Body of pancreas (tissue), 4 donors: ENCODE results near the gene PLEKHB1. TPM values are rescaled to one million over a fixed set of nuclear protein-coding genes. Genes with fewer than 3 reads are reported as not detected.
A peak's percentile ranks its signal among the peaks of the same experiment; 100 is the strongest.

Experiments used
- ATAC-seq: fragments of 150-250 bp; one replicate; pipeline ENCODE4 v1.9.1; 2016
- DNase-seq, 4 donors: peaks; one replicate each; pipeline ENCODE4 v3.0.0-alpha.2; 2019
- H3K27ac ChIP-seq, 4 donors: fragments of 200-600 bp; sonication (generic); 1 replicate in 3 of 4; 2 replicates in 1 of 4; pipeline versions ENCODE4 v1.5.1 to v1.6.1; 2016 to 2019; ENCODE audit warnings: mild to moderate bottlenecking in 1 of 4, mixed read lengths in 1 of 4, moderate library complexity in 1 of 4
- H3K27me3 ChIP-seq, 2 donors: fragments of 200-600 bp; sonication (generic); one replicate each; pipeline ENCODE4 v1.6.0; 2016; ENCODE audit warnings: mild to moderate bottlenecking in 1 of 2
- H3K36me3 ChIP-seq, 2 donors: fragments of 200-600 bp; sonication (generic); replicated peaks in 1 of 2; 2 replicates each; pipeline ENCODE4 v1.5.1; 2016; ENCODE audit warnings: low read depth in 2 of 2; ENCODE audit not compliant: insufficient read depth in 1 of 2
- H3K4me1 ChIP-seq: fragments of 200-600 bp; sonication (generic); one replicate; pipeline ENCODE4 v1.6.0; 2016
- H3K4me3 ChIP-seq, 2 donors: fragments of 200-600 bp; sonication (generic); 1 replicate in 1 of 2; 2 replicates in 1 of 2; pipeline ENCODE4 v1.5.1; 2016 to 2019
- H3K9me3 ChIP-seq, 3 donors: fragments of 200-600 bp; sonication (generic); 1 replicate in 2 of 3; 2 replicates in 1 of 3; pipeline ENCODE4 v1.5.1; 2016
- POLR2A ChIP-seq, 3 donors: fragments of 450-650 bp; IDR thresholded peaks; one replicate each; pipeline ENCODE4 v1.6.1; 2016; ENCODE audit warnings: antibody characterized with exemption in 3 of 3, mild to moderate bottlenecking in 2 of 3
- WGBS, 2 donors: methylation state at CpG; one replicate each; pipeline ENCODE4 v1.1.5; 2017; 5-methylcytosine and 5-hydroxymethylcytosine counted together
- intact Hi-C: fragments of 100-400 bp; cut with DNase I; formaldehyde crosslinking; loops from one replicate; pipeline ENCODE4 v1.15.1; 2023
- total RNA-seq, 2 donors: library from RNA; depleted of rRNA; stranded (reverse); fragments of >200 nt; gene quantifications; one replicate each; pipeline ENCODE4 v1.1.0, GENCODE V29; 2016
- TF ChIP-seq, protein P1 (sequence below), 7 experiments: fragments of 450-650 bp in 4 of 7; fragments of 200-600 bp in 3 of 7; sonication (generic) in 3 of 7; IDR thresholded peaks; one replicate each; pipeline ENCODE4 v1.5.1; 2016 to 2019; ENCODE audit warnings: antibody characterized with exemption in 7 of 7

The PLEKHB1 gene, protein sequence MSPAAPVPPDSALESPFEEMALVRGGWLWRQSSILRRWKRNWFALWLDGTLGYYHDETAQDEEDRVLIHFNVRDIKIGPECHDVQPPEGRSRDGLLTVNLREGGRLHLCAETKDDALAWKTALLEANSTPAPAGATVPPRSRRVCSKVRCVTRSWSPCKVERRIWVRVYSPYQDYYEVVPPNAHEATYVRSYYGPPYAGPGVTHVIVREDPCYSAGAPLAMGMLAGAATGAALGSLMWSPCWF
- total RNA-seq, result 10 to 100 TPM; 22.4 to 42.5 TPM

DNA sequence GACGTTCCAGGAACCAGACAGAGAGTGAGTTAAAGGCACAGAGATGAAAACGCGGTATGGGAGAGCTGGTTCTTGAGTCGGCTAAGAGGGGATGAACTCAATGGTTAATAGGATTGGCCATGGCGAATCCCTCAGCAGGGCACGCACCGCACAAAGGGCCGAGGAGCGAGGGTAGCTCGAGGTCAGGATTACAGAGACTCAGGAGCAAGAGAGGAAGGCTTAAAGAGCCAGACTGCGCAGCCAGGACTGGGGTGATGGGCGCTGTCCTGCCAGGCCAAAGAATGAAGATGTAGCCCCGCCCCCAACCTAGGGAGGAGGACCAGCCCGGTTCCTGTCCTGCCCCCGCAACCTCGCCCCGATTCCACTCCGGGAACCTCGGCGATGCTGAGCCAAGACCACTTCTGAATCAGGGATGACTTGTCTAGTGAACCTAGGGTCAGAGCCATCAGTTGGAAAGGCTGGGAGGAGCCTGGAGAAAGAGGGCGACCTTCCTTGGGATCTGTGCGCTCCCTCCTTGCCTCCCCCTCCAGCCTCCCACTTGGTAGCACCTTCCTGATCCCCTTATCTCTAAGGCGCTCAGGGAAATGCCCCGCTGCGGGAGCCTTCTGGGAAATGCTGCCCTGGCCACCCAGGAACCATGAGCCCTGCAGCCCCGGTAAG, at the start of gene PLEKHB1:
TSS of gene PLEKHB1 (plus strand) at position 610 of the 660 bp plus-strand sequence. CDS start at position 638, 28 bp downstream.
- Histone ChIP-seq H3K4me3 (no peak within 1 kb of the TSS), H3K9me3 (no peaks in the 10 kb centered on the region), H3K4me1 (peaks cover 7% of the 10 kb centered on the region), H3K27ac (peak within 1 kb of the TSS in 1 of 4 donors; percentile 62), H3K27me3 (no peaks in the 10 kb centered on the region), H3K36me3 (no peaks in the 10 kb centered on the region)
- WGBS, 2 donors, result 61 to 63% methylated on average over 17 to 24 of the region's 26 CpGs
- DNase-seq (no peak), ATAC-seq (no peak)
- TF ChIP-seq, protein P1, sequence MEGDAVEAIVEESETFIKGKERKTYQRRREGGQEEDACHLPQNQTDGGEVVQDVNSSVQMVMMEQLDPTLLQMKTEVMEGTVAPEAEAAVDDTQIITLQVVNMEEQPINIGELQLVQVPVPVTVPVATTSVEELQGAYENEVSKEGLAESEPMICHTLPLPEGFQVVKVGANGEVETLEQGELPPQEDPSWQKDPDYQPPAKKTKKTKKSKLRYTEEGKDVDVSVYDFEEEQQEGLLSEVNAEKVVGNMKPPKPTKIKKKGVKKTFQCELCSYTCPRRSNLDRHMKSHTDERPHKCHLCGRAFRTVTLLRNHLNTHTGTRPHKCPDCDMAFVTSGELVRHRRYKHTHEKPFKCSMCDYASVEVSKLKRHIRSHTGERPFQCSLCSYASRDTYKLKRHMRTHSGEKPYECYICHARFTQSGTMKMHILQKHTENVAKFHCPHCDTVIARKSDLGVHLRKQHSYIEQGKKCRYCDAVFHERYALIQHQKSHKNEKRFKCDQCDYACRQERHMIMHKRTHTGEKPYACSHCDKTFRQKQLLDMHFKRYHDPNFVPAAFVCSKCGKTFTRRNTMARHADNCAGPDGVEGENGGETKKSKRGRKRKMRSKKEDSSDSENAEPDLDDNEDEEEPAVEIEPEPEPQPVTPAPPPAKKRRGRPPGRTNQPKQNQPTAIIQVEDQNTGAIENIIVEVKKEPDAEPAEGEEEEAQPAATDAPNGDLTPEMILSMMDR (IDR thresholded peaks at IDR 0.05), result no peak
- no peak for TF ChIP-seq POLR2A (IDR thresholded peaks at IDR 0.05)
- intact Hi-C loops, result no loop called here

DNA sequence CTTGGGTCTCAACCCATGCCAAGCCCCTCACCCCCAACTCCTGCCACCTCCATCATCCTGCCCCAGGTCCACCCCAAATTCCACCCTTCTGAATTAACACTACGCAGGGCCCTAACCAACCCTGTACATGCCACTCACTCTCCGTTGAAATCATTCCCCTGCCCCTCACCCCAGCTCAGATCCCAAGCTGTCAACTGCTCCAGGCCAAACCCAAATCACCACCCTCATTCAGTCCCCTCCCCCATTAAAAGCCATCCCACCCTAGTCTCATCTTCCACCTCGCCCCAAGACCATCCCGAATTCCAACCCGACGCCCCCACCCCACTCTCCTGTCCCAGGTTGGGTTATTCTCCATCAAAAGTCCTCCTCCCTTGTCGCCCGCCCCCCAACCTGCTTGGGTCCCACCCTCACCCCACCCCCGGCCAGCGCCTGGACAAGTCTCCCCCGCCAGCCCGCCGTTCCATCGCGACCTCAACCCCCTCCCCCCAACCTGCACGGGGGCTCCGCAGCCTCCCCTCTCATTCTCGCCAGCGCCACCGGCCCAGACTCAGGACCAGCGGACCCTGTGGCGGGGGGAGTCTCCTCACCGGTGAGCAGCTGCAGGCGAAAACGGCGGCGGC, 48.9 kb upstream of the PLEKHB1 start:
- 3 to 7% methylated on average over 15 to 27 of the region's 27 CpGs for WGBS, 2 donors
- ATAC-seq (no peak), DNase-seq (no peak)
- Histone ChIP-seq H3K27ac (peak overlapping the region; percentile 70 to 85 (median 78)), H3K36me3 (no peaks in the 10 kb centered on the region), H3K9me3 (no peaks in the 10 kb centered on the region), H3K4me1 (peaks cover 16% of the 10 kb centered on the region), H3K4me3 (peak overlapping the region; percentile 85 to 95), H3K27me3 (no peaks in the 10 kb centered on the region)
- intact Hi-C loops, result no loop called here
- TF ChIP-seq POLR2A (IDR thresholded peaks at IDR 0.05), result no peak
- TF ChIP-seq, protein P1 (IDR thresholded peaks at IDR 0.05), result no peak

DNA sequence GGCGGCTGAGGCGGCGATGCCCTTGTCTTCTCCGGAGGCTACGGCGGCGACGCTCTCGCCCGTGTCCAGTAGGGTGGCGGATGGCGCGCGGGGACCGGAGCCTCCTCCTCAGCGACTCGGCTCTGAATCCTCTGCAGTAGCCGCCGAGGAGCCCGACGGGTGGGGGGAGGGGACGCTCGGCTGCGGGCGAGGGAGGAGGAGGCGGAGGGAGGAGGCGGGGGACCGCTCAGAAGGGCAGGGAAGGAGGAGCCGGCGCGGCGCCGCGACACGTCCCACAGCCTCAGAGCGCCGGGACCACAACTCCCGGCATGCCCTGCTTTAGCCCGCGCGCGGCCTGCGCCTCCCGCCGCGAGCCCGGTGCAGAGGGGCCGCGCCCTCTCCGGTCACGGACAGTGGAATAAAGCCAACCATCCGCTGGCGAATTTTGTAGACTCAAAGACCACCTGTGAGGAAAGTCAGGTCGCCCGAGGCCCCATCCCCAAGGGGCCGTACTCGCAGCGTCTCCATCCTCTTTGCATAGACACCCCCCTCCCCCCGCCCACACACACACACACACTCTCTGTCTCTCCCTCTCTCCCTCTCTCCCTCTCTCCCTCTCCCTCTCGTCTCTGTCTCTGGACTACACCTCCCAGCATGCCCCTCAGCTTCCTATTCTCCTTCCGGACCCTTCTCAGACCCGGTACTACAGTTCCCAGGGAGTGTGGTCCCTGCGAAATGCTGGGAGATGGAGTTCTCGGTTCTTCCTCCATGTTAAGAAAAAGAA, 48.2 kb upstream of the PLEKHB1 start, which contains the start of gene FAM168A:
TSS of gene FAM168A (minus strand) at position 157 of the 763 bp plus-strand sequence. CDS start 129,638 bp downstream, outside the sequence.
- Histone ChIP-seq H3K27ac (peak within 1 kb of the TSS; percentile 70 to 85 (median 78)), H3K4me3 (peak within 1 kb of the TSS; percentile 85 to 95), H3K9me3 (no peaks in the 10 kb centered on the region), H3K36me3 (no peaks in the 10 kb centered on the region), H3K27me3 (no peaks in the 10 kb centered on the region), H3K4me1 (peaks cover 16% of the 10 kb centered on the region)
- peak; percentile 96 to 98 (median 96) for DNase-seq
- TF ChIP-seq, protein P1 (IDR thresholded peaks at IDR 0.05), result peak in 5 of 7 experiments; percentile 20 to 49 (median 45)
- peak; percentile 21 to 73 (median 72) for TF ChIP-seq POLR2A (IDR thresholded peaks at IDR 0.05)
- intact Hi-C loops, result no loop called here
- peak; percentile 96 for ATAC-seq
- WGBS, 2 donors, result 0% methylated on average over 13 to 47 of the region's 64 CpGs

DNA sequence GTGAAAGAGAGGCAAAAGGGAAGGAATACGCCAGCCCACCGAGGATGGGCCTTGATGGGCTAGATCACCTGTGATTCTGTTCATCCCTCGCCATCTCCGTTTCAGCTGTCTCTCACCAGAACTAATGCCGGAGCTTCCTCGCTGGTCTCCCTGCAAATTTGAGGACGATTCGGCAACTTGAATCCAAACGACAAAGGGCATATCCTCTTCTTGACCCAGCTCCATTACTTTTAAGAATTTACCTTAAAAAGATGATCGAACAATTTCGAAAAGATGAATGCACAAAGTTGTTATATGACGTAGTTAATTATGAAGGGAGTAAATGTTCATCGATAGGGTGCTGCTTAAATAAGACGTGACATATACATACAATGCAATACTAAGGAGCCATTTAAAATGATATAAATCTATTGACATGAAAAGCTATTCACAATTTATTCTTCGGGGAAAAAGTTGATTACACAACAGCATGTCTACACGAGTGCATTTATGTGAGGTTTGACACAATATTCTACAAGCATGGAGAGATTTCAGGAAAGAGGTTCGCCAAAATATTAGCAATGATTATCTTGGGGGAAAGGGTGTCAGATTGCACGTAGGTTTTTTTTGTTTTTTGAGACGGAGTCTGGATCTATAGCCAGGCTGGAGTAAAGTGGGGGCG, 47.5 kb upstream of the PLEKHB1 start:
- intact Hi-C loops, result no loop called here
- Histone ChIP-seq H3K36me3 (no peaks in the 10 kb centered on the region), H3K4me3 (peak overlapping the region; percentile 85 to 95), H3K4me1 (peaks cover 14% of the 10 kb centered on the region), H3K9me3 (no peaks in the 10 kb centered on the region), H3K27me3 (no peaks in the 10 kb centered on the region), H3K27ac (peak overlapping the region; percentile 70 to 85 (median 78))
- ATAC-seq (no peak), DNase-seq (no peak)
- TF ChIP-seq POLR2A (IDR thresholded peaks at IDR 0.05), result no peak
- TF ChIP-seq, protein P1 (IDR thresholded peaks at IDR 0.05), result no peak
- 17% methylated on average over 20 of the region's 20 CpGs for WGBS, 2 donors
